Measurements from ENCODE around the gene ARFGEF3.

Gene ARFGEF3

DNA sequence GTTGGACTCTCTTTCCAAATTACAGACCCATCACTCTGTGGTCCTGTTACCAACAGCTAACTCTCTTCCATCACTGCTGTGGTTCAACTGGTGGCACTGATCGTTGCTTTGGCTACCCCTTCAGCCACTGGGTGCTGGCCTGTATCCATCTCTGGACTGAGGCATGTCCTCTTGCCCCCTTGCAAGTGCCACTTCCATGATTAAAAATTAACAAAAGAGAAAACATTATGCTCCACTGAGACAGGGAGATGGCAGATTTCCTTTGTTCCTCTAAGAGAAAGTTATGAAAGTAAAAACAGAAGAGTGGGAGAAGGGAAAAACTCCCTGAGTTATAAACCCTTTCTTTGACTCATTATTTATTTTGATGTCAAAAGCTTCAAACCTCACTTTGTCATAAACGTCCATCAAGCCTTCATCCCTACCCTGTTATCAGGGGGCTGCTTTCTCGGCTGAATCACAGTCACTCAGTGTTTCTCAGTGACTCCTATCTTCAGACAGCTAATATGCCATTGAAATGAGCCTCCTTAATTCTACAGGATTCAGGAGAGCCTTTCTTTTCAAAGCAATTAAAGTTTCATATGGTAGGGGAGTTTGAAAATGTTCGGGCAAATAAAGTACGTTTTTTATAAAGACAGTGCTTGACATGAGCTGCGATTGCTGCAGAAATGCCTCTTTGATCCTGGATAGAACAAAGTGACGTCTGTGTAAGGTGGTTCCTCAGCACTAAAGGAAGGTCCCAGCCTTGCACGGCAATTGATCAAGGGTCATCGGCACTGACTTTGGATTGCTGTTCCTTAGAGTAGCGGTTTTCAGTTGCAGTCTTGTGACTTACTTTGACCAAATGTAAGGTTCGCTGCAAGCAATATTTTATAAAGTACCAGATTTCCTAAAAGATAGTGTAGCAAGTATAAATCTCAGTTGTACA lies 106.5 kb downstream of the ARFGEF3 start:
- no peak for TF ChIP-seq POLR2AphosphoS5 (IDR thresholded peaks at IDR 0.05; ENCODE audit: low read depth, low read length)

DNA sequence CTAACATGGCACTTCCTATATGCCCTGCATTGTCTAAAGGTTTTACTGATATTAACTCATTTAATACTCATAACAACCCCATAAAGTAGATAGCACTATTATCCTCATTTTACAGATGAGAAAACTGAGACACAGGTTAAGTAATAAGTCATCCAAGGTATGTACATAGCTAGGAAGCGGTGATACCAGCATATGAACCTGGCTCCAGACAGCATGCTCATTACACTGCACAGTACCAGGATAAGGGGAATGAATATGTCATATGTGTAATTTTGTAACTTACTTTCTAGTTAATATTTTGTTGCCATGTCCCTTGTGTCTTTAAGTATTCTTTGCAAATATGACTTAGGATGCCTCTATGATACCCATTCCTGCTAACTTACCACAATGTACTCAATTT lies 109.7 kb downstream of the ARFGEF3 start:
- TF ChIP-seq, protein P1, sequence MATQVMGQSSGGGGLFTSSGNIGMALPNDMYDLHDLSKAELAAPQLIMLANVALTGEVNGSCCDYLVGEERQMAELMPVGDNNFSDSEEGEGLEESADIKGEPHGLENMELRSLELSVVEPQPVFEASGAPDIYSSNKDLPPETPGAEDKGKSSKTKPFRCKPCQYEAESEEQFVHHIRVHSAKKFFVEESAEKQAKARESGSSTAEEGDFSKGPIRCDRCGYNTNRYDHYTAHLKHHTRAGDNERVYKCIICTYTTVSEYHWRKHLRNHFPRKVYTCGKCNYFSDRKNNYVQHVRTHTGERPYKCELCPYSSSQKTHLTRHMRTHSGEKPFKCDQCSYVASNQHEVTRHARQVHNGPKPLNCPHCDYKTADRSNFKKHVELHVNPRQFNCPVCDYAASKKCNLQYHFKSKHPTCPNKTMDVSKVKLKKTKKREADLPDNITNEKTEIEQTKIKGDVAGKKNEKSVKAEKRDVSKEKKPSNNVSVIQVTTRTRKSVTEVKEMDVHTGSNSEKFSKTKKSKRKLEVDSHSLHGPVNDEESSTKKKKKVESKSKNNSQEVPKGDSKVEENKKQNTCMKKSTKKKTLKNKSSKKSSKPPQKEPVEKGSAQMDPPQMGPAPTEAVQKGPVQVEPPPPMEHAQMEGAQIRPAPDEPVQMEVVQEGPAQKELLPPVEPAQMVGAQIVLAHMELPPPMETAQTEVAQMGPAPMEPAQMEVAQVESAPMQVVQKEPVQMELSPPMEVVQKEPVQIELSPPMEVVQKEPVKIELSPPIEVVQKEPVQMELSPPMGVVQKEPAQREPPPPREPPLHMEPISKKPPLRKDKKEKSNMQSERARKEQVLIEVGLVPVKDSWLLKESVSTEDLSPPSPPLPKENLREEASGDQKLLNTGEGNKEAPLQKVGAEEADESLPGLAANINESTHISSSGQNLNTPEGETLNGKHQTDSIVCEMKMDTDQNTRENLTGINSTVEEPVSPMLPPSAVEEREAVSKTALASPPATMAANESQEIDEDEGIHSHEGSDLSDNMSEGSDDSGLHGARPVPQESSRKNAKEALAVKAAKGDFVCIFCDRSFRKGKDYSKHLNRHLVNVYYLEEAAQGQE (IDR thresholded peaks at IDR 0.05; ENCODE audit: insufficient read depth in 1 of 2, low read depth in 2 of 2, low read length in 2 of 2): no peak
- no peak for TF ChIP-seq SIN3A (IDR thresholded peaks at IDR 0.05; ENCODE audit: borderline replicate concordance, insufficient read depth, low read length)
- no peak for TF ChIP-seq TAF1 (IDR thresholded peaks at IDR 0.05; ENCODE audit: borderline replicate concordance, insufficient read depth, low read length)
- no peak for TF ChIP-seq POLR2AphosphoS5 (IDR thresholded peaks at IDR 0.05; ENCODE audit: low read depth, low read length)
- TF ChIP-seq FOXP2 (optimal IDR thresholded peaks at IDR 0.05; ENCODE audit: borderline replicate concordance, extremely low read depth, extremely low read length, insufficient read depth): no peak

DNA sequence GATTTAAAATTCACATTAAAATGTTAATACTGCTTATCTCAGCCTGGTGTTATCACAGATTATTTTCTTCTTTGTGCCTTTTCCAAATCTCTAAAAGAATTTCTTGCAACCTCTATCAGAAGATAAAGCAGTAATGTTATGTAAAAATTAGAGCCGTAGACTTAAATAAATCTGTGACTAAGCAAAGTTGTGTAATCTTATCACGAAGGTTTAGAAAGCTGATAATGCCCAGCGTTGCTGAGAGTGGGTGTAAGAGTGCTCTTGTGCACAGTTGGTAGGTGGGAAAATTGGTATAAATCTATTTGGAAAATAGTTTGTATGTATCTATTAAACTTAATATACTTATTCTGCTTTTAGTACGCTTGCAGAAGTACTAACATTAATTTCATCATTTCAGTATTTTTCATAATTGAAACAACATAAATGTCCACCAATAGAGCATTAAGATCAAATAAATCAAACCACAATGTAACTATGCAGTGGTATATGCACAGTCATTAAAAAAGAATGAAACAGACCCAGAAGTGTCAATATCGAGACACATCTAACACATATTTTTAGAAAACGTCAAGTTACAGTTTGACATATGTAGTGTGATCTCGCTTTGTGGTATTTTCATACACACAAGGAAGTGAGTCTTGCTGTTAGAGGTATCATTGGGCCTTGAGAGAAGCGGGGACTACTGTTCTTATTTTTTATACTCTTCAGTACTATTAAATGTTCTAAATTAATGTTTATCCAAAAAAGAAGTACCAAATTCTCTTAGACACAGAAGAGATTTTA lies 111.0 kb downstream of the ARFGEF3 start:
- TF ChIP-seq, protein P1 (IDR thresholded peaks at IDR 0.05; ENCODE audit: insufficient read depth in 1 of 2, low read depth in 2 of 2, low read length in 2 of 2): no peak
- TF ChIP-seq POLR2AphosphoS5 (IDR thresholded peaks at IDR 0.05; ENCODE audit: low read depth, low read length) (no peak), FOXP2 (optimal IDR thresholded peaks at IDR 0.05; ENCODE audit: borderline replicate concordance, extremely low read depth, extremely low read length, insufficient read depth) (no peak), TAF1 (IDR thresholded peaks at IDR 0.05; ENCODE audit: borderline replicate concordance, insufficient read depth, low read length) (no peak), SIN3A (IDR thresholded peaks at IDR 0.05; ENCODE audit: borderline replicate concordance, insufficient read depth, low read length) (no peak)

DNA sequence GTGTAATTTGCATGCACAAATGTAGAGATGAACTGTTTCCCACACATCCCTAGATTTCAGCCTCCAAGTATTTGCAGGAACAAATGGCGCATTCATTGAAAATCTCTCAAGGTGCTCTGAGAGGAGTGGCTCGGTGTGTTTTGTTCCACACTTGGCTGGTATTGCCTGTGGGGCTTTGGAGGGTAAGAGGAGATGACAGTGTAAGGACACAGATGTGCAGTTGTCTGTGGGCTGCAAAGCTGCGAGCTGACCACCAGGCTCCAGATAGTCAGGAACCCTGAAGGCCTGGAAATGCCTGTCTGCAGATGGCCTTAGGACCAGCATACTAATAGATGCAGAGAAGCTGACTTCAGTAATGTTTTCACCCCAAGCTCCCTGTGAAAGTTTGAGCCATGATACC lies 114.2 kb downstream of the ARFGEF3 start:
- TF ChIP-seq TAF1 (IDR thresholded peaks at IDR 0.05; ENCODE audit: borderline replicate concordance, insufficient read depth, low read length) (no peak), SIN3A (IDR thresholded peaks at IDR 0.05; ENCODE audit: borderline replicate concordance, insufficient read depth, low read length) (no peak), POLR2AphosphoS5 (IDR thresholded peaks at IDR 0.05; ENCODE audit: low read depth, low read length) (no peak), FOXP2 (optimal IDR thresholded peaks at IDR 0.05; ENCODE audit: borderline replicate concordance, extremely low read depth, extremely low read length, insufficient read depth) (no peak)
- TF ChIP-seq, protein P1 (IDR thresholded peaks at IDR 0.05; ENCODE audit: insufficient read depth in 1 of 2, low read depth in 2 of 2, low read length in 2 of 2): no peak

DNA sequence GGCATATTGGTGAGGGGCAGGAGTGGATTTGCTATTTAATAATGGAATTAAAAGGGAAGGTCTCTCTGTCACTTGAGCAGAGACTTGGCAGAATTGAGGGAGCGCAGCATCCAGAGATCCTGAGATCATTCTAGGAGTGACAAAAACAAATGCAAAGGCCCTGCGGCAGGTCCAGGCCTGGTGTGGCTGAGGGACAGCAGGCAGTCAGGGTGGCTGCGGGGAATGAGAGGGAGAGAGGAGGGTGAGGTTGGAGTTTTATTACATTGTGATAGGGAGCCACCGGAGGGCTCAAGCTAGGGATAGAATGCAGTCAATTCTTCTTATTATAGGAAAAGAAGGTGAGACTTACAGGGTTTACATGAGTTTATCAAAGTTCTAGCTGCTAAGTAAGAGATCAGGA lies 116.1 kb downstream of the ARFGEF3 start:
- TF ChIP-seq SIN3A (IDR thresholded peaks at IDR 0.05; ENCODE audit: borderline replicate concordance, insufficient read depth, low read length) (no peak), TAF1 (IDR thresholded peaks at IDR 0.05; ENCODE audit: borderline replicate concordance, insufficient read depth, low read length) (no peak), FOXP2 (optimal IDR thresholded peaks at IDR 0.05; ENCODE audit: borderline replicate concordance, extremely low read depth, extremely low read length, insufficient read depth) (no peak), POLR2AphosphoS5 (IDR thresholded peaks at IDR 0.05; ENCODE audit: low read depth, low read length) (no peak)
- TF ChIP-seq, protein P1 (IDR thresholded peaks at IDR 0.05; ENCODE audit: insufficient read depth in 1 of 2, low read depth in 2 of 2, low read length in 2 of 2): no peak
